Fibroblast of mammary gland (primary cell): Measurements from ENCODE around the gene PLSCR2.
A peak's percentile ranks its signal among the peaks of the same experiment; 100 is the strongest.

Experiments used
- DNase-seq: peaks from one replicate; pipeline ENCODE4 v3.0.0-alpha.2; 2010; ENCODE audit warnings: low read depth
- H3K4me3 ChIP-seq: 2 replicates; pipeline ENCODE4 v1.5.1; 2011; ENCODE audit warnings: low read depth, mild to moderate bottlenecking, low read length, moderate library complexity; ENCODE audit not compliant: control insufficient read depth
- TF ChIP-seq, protein P1 (sequence below): conservative IDR thresholded peaks from 2 replicates; pipeline ENCODE4 v1.5.1; 2011; ENCODE audit warnings: low read depth, low read length, inconsistent platforms; ENCODE audit not compliant: control insufficient read depth, insufficient read depth

PLSCR2 gene

DNA sequence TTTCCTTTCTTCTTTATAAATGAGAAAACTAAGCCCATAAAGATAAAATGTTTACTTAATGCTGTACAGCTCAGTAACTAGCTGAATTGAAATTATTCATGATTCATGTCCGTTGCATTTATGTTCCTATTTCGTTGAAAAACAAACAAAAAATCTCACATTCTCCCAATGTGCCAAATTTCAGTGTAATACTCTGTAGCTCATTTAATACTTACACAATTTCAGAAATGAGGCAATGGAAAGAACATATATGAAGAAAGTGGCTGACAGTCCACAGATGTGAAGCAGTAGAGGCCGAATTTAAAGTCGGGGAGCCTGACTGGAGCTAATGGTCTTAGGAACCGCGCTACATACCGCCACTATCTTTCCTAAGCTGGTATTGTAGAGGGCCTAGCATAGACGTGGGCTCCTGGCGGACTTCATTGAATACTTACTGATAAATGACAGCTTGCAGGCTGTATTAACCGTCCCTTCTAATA, 651 bp downstream of the PLSCR2 start:
- peak overlapping the region; percentile 48 for H3K4me3 ChIP-seq
- TF ChIP-seq, protein P1, sequence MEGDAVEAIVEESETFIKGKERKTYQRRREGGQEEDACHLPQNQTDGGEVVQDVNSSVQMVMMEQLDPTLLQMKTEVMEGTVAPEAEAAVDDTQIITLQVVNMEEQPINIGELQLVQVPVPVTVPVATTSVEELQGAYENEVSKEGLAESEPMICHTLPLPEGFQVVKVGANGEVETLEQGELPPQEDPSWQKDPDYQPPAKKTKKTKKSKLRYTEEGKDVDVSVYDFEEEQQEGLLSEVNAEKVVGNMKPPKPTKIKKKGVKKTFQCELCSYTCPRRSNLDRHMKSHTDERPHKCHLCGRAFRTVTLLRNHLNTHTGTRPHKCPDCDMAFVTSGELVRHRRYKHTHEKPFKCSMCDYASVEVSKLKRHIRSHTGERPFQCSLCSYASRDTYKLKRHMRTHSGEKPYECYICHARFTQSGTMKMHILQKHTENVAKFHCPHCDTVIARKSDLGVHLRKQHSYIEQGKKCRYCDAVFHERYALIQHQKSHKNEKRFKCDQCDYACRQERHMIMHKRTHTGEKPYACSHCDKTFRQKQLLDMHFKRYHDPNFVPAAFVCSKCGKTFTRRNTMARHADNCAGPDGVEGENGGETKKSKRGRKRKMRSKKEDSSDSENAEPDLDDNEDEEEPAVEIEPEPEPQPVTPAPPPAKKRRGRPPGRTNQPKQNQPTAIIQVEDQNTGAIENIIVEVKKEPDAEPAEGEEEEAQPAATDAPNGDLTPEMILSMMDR = no peak
- peak; percentile 36 for DNase-seq

DNA sequence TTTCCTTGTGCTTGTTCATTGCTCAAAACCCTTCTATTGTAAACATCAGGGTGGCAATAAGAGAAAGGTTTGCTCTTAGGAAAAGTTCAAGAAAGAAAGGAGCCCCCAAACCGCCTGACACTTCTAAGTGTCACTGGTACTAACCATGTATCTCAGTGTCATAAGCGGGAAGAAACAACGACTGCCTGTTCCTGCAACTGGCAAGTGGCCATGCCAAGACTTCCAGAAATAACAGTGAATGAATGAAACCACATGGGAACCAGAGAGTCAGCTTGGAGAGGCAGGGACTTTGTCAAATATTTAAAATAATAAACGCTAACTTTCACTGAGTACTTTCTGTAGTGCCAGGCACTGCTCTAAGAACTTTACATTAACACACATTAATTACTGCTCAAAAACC, 1.1 kb downstream of the PLSCR2 start:
- H3K4me3 ChIP-seq = no peak overlapping the region
- TF ChIP-seq, protein P1 = no peak
- peak; percentile 29 for DNase-seq

DNA sequence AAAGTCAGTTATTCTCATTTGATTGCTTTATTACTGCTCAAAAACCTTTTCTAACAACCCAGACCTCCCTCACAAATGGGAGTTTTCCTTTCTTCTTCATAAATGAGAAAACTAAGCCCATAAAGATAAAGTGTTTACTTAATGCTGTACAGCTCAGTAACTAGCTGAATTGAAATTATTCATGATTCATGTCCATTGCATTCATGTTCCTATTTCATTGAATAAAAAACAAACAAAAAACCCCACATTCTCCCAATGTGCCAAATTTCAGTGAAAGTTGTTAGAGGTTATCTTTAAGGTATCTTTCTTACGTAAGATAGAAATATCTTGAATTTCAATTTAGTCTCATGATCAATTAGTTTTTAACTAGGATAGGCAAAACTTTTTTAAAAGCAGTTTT, 2.8 kb downstream of the PLSCR2 start:
- TF ChIP-seq, protein P1 = no peak
- peak; percentile 37 for DNase-seq
- no peak overlapping the region for H3K4me3 ChIP-seq

DNA sequence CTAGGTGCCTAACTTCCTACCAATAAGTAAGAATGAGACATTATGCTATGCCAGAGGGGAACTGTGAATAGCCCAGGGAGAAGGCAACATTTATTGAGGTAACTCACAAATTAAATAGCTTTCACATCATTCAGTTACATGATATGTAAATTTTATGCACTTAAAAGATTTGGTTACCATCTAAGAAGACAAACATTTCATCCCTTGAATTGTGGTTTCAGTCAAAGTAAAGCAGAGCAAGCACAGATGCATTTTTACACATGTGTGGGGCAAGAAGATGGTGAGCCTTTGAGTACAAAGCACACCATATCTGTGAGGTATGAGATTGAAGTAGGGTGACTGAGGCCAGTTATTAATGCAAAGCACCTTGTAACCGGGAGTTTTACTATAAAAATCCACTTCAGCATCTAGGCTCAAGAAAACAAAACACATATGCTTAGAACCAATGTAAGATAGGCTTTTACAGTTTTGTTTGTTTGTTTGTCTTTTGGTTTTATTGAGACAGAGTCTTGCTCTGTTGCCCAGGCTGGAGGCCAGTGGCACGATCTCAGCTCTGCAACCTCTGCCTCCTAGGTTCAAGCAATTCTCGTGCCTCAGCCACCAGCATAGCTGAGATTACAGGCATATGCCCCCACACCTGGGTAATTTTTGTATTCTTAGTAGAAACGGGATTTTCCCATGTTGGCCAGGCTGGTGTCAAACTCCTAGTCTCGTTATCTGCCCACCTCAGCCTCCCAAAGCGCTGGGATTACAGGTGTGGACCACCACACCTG, 3.5 kb downstream of the PLSCR2 start:
- TF ChIP-seq, protein P1 = no peak
- H3K4me3 ChIP-seq = no peak overlapping the region
- no peak for DNase-seq

DNA sequence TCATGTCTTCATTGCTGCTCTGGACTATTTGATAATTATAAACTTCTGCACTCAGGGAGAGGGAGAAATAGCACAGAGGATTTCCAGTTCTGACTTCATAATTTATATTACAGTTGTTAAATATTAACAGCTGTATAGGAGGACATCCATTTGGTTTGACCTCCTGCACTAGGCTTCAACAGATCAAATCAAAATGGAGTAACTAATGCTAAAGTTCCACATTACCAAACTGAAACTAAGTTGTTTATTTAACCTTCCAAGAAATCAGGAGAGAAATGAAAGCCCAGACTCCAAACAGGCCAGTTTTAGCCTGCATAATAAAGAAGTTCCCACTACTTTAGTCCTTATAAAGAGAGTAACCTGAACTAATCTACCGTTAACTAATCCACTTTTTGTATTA, 4.6 kb downstream of the PLSCR2 start:
- H3K4me3 ChIP-seq = no peak overlapping the region
- TF ChIP-seq, protein P1 = no peak
- no peak for DNase-seq

DNA sequence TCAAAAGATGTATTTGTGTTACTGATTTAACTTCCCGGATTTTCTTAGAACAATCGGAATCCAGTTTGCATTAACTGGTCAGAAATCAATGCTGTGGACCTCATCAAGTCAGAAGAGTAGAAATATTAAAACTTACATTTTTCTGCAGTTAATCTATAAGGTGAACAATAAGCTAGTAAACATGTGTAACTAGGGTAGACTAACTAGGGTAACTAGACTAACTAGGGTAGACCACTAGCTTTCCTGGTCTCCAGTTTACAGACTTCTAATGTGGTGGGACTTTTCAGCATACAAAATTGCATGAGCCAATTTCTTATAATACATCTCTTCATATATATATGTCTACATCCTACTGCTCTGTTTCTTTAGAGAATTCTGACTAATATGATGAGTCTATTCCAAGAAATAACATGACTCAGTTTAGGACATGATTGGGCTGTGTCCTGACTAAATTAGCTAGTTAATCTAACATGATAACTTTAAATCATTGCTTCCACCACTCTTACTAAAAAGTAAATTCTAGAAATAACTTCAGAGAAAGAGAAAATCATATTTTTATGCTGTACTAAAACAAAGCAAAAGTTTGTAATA, 5.3 kb downstream of the PLSCR2 start:
- peak; percentile 81 for DNase-seq
- H3K4me3 ChIP-seq = no peak overlapping the region
- TF ChIP-seq, protein P1 = no peak
